HG03520 (cell line): Measurements from ENCODE around the gene FEM1C.

Source experiments
- ATAC-seq: cut with Tn5 transposase; IDR thresholded peaks from one replicate; pipeline ENCODE4 v1.9.1; 2021; ENCODE audit warnings: mild to moderate bottlenecking, moderate library complexity; ENCODE audit not compliant: unreplicated experiment

The FEM1C gene

DNA sequence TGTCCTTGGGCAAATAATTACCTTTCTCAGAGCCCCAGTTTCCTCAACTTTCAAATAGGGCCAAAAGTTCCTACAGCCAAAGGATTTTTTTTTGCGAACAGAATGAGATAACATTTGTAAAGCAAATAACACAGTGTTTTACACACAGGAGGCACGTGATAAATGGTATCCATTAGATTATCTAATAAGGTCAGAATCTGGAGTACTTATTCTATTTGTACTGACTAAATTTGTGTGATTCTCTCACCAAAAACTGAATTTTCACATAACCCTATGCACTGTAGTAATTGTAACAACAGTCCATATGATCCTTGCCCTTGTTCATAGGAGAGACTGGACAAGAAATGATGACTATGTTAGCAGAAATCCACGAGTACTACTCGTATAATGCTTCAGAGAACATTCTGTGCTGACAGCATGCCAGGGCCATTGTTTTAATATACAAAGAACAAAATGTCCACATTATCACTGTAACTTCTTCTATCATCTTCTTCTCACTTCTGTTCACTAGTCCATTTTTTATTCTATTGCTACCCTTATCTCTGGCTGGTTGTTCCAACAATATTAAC, 13.9 kb upstream of the FEM1C start:
- no peak for ATAC-seq

DNA sequence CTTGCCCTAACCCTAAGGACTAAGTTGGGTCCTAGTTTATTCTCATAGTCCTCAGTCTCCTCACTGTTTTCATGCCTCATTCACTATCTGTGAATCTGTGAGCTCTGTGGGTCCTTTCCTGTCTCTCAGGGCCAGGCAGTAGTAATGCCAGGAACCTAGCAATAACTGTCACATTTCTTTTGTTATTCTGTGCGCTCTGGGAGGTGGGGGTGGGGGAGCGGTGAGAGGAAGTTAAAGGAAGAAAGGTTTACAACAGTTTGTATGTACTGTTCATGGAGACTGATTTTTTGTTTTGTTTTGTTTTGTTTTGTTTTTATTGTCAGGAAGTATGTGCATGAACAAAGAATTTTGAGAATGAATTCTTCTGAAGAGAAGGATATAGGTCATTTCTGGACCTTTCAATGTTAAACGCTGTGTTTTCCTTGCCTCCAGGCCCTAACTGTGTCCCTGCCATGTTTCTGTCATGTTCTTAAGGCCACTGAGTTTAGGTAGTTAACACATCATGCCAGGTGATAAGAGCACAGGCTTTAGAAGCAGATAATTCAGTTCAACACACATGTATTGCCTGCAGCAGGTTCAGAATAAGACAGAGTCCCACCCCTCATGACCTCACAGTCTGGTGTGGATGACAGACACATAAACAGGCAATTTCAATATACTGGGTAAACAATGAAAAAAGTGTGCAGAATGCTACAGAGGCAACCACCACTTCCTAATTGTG, 13.3 kb upstream of the FEM1C start:
- no peak for ATAC-seq

DNA sequence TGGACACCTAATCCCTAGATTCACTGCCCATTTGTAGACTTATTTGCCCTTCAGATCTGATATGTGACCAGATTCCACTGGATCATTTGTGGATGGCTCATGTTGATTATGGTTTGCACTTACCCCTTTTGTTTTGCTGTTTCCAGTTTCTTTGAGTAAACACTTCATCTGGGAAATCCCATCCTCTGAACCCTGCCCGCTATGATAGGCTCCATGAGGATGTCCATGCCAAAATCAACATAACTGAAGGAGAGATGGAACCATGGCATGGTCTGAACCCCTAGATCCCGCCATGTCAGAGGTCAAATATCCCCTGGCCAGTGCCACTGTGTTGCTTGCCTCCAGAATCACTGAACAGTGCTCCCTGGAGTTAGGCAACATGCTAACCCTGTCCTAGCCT, 11.7 kb upstream of the FEM1C start:
- ATAC-seq, result no peak

DNA sequence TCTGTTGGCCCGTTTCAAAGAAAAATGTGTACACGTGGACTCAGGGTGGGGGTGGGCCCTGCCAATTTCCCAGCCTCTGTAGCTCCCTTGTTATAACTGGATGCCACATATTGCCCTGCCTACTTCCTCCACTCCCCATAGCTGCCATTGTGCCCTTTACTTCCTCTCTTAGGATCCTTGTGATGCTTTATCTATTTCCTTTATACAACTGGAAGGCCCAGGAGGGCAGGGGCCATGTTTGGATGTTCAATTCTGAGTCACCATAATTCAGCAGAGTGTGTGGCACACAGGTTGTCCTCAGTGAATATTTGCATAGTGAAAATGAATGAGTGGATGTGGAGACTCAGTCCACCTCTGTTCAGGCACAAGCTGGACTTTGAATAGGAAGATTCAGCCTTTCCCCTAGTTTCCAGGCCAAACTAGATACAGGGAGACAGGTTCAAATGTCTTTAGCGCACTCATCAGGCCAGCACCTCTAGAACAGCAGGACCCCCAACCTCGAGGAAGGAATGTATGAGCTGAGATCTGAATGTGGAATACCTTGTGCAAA, 10.6 kb upstream of the FEM1C start:
- ATAC-seq, result no peak

DNA sequence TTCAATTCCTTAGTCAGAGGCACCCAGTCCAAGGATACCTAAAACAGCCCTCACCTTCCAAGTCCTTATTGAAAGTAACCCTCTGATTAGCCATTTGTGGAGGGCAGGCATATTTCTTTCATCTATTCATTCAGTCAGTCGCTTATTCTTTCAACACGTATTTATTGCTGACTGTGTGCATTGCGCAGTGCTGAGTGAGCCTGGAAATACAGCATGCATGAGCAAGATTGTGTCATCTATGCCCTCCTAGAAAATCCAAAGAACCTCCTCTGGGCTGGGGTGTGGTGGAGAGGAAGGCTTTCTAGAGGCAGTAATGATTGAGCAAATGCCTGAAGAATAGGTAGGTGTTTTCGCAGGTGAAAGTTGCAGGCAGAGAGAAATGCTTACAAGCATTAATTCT, 8.5 kb upstream of the FEM1C start:
- ATAC-seq, result no peak

DNA sequence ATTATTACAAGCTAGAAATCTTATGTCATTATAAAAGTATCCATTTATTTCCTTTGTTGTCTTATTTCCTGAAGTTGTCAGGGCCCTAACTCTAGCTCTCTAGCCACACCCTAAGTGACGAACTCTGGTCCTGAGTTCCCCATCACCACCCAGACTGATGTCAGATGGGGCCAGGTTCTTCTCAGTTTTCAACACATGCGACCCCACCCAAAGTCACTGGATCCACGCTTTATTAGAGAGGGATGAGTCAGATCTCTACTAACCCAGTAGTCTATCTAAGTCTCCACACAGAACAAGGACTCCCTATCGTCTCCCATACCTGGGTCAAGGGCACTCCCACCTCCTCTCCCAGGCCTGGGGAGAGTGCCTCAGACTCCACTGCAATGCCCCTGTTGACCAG, 6.8 kb upstream of the FEM1C start:
- ATAC-seq, result no peak

DNA sequence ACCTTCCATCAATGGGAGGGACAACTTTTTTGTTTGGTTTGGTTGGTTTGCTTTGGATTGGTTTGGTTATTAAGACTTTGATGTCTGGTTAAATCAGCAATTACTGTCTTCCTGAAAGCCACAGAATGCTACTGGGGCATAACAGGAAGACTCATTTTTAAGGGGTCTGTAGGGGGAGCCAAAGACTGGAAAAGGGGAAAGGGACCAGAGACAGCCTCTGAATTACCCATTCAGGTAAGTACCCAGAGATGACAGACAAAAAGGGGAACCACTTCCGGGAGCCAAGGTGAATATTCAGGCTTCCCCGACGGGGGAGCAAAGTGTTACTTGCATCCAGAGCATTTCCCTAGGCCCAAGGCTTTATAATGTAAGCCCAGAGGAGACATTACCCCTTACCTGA, 4.6 kb upstream of the FEM1C start:
- ATAC-seq, result no peak

DNA sequence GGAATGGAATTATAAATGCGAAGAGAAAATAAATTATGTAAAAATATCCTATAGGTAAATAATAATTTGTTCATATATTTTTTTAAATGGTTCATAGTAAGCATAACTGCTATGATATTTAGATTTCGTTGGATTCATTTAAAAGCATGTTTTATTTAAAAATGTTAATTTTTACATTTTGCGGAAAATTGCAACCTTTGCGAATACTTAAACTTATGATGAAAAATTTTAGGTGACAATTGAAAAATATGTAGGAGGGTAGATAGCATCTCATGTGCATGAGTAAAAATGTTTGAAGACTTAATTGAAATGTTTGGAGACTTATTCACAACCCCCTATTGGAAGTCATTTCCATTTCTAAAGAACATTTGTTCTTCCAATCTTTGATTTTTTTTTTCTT, 4.1 kb upstream of the FEM1C start:
- ATAC-seq, result no peak

DNA sequence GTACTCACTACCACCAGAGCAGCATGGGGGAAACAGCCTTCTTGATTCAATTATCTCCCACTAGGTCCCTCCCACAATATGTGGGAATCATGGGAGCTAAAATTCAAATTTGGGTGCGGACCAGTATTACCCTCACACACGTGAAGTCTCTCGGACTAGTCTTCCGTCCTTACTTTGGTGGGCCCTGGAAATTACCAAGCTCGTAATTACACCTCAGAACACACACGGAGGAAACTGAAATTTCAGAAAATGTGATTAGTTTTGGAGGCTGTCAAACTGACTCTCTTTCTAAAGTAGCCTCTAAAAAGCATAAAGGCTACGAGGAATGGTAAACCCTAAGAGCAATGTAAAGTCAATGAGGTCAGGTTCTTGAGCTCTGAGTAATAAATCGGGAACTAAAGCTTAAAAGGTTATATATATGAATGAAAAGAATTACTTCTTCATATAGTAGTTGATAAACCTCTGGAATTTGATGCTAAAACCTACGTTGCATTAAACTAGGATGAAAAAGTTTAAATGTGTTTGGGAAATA, 842 bp upstream of the FEM1C start:
- ATAC-seq, result no peak

DNA sequence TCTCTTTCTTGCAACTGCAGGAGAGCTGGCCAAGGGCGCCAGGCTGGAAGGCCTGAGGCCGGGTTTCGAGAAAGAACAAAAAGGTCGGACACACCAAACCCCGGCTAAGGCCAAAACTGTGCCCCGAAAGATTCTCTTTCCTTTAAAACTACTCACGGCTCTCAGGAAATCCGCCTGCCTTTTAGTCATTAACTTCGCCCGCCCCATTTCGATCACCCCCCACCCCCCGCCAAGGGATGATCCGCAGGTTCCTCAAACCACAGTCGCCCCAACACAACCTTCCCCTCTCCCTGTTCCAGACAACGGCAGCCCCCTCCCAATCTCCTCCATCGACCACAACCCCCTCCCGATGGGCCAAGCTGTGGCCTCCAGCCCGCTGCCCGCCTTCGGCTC, 536 bp downstream of the FEM1C start:
- ATAC-seq, result no peak

DNA sequence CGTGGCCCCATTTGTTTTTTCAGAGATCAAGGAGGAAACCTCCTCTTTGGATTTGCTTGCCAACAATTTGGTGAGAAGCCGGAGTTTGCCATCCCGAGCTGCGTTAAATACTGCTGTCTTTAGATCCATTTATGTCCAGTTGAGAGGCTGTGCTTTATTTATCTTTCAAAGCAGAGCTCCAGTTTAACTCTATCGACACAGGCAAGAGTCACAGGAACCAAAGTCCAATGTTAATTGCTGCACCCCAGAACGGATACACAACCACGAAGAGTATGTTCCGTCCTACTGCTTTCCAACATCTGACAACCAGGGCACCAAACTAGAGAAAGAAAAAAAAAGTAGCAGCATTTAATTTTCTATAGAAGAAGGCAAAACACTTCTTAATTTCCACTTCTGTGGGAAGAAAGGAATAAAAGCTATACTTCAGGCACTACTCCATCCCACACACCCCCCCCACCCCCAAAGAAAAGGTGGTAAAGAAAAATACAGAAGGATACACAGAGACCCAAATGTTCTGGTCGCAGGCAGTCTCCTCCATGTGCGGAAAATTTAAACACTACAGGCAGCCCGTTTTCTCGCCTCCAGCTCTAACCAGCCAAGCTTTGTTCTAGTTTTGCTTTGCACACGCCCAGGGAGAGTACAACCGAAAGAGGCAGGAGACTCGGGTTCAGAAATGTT, 1.1 kb downstream of the FEM1C start:
- no peak for ATAC-seq

DNA sequence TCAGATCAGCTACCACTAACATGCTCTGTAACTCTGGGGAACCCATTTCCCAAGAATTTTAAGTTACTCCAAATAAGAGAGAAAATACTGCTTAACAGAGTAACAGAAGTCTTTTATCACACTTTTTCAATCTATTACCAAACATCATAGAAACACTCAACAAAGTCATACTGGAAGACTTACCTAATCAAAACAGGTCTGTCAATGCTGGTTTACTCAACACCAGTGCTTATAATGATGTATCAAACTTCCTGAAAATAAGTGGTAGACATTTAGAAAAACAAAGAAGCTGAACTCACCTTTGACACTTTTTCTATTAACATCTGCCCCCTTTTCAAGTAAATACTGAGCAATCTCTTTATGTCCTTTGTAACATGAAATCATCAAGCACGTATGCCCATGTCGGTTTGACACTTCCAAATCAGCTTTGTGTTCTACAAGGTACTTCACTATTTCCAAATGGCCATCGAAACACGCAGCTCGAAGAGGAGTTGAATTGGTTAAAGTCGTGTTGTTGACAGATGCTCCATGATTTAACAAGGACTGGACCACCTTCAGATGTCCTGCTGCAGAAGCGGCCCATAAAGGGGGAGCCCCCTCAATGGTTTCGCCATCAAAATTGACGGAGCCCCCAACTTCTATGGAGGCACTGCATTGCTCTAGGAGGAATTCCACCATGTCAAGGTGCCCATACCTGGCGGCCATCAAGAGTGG, 1.8 kb downstream of the FEM1C start:
- ATAC-seq, result no peak

DNA sequence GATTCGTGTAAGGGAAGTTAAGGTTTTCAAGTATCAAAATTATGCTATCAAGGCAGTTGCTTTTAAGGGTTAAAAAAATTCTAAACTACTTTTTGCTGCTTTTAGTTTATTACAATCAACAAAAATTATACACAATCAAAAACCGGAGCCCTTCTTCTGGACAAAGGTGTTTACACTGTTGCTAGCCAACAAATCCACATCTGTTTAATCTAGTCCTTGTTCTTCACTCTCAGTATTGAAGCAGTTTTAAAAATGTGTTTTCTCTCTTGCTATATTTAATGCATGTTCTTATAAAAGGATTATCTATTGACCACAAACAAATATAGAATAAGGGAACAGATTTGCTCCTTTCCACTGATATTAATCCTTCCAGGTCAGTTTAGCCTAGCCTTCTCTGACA, 2.5 kb downstream of the FEM1C start:
- ATAC-seq, result no peak

DNA sequence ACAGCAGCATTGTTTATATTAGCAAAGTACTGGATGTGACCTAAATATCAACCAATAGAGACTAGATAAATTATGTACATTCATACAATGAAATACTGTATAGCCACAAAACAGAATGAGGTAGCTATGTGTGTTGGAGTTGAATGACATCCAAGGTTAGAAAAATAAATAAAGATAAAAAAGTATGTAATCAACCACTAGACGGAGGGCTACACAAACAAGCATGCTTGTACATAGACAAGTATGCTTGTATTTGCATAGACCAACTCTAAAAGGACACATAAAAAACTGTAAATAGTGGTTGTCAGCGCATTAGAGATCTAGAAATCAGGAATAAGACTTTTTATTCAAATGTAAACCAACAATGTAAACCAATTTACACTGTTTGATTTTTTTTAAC, 3.0 kb downstream of the FEM1C start:
- no peak for ATAC-seq

DNA sequence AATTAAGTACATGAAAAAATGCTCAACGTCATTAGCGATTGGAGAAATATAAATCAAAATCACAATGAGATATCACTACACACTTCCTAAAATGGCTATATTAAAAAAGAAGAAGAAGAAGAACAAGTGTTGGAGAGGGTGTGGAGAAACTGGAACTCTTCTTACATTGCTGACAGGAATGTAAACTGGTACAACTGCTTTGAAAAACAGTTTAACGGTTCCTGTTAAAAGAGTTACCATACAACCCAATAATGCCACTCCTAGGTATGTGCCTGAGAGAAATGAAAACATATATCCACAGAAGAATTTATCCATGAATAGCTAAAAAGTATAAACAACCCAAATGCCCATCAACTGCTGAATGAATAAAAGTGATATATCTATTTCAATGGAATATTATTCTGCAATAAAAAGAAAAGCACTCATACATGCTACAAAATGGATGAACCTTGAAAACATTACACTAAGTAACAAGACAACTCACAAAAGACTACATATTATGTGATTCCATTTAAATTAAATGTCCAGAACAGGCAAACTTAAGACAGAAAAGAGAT, 9.0 kb downstream of the FEM1C start:
- ATAC-seq, result no peak

DNA sequence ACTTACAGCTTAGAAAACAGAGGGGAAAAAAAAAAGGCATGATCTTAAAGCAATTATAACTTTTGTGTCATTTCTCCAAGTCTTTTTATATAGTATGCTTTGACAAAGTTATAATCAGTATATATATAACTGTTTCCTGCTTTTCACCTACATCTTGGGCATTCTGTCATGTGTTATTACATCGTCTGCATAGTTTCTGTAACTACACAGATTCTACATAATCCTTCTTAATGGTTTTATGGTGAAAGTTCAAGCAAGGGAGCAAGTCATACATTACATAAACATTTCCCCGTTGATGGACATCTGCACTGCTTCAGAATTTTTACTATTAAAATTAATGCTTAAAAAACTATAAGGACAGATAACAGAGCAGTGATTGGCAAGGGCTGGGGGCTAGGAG, 12.1 kb downstream of the FEM1C start:
- ATAC-seq, result no peak

DNA sequence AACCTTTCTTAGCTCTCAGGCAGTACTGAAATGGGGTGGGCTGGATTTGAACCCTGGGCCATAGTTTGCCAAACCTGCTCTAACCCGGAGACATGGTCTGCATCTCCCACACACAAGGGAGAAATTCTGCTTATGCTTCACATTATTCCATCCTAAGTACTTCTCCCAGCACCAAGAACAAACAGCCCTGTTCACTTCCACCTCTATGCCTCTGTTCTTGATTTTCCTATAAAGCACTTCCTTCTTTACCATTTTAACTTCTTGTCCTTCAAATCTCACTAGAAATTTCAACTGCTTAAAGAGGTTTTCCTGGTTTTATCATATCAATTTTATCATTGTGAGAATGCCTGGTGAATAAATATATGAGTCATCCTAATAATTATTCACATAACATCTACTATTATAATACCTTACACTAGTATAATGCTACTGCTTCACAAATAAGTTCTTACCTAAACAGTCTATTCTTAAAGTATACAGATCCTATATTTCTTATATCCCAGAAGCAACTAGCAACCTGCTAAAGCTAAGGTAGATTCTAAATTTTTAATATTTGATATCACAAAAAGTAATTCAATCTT, 12.7 kb downstream of the FEM1C start:
- no peak for ATAC-seq

DNA sequence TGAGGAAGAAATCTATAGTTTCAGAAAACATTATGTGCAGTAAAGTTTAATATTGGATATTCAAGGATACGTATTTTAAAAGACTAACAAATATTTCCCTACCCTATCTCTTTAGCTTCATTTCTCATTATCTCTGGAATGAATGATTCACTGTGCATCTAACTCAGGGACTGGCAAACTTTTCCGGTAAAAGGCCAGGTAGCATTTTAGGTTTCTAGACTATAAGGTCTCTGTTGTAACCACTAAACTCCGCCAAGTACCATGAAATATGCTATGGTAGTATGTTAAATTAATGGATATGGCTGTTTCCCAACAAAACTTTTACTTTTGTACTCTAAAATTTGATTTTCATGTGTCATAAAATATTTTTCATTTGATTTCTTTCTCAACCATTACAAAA, 13.2 kb downstream of the FEM1C start:
- ATAC-seq, result no peak

DNA sequence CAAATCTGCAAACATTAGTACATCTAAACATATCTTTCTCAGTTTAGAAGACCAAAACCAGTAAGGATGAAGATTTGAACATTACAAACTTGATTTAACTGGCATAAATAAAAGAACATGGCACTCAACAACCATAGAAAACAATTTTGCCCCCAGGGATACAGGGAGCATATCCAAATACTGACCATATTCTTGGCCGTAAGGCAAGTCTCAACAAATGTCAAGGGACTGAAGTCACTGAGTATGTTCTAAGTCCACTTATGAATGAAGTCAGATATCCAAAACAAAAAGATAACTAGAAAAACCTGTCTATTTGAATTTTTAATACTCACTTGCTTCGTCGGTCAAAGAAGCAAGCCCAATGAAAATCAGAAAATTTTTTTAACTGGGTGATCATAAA, 14.1 kb downstream of the FEM1C start:
- ATAC-seq, result no peak

DNA sequence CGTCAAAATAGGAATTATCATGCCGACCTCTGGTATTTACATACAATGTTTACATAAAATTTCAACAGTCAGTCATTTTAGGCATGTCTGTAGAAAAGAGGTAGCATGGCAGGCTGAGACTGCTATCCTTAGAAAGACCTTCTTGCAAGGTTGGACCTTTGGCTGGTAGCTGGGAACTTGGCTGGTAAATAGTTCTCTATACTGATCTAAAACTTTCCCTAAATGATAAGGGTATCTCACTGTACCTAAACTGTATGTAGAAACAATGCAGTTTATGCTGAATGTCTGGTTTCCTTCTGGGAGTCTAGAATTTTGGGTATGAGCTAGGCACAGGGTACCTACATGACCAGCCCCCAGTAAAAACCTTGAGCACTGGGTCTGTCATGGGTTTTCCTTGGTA, 18.0 kb downstream of the FEM1C start:
- ATAC-seq, result no peak
